A673 (cell line): Measurements from ENCODE around the gene FIGN. TPM values are rescaled to one million over a fixed set of nuclear protein-coding genes. Genes with fewer than 3 reads are reported as not detected.

ENCODE experiments used
- BruUV-seq: library from RNA; stranded (reverse); fragments of 400-500 nt; replicated peaks from 2 replicates; lab custom pipeline; 2021; lab: Mats Ljungman, UMichigan
- CTCF ChIA-PET: fragments of 300-600 bp; sonication (Branson Sonifier 250); formaldehyde crosslinking; loops from one replicate; lab custom pipeline; 2022; ENCODE audit warnings: antibody characterized with exemption; lab: Charles Lee
- POLR2A ChIA-PET: fragments of 300-600 bp; sonication (Branson Sonifier 250); formaldehyde crosslinking; loops from one replicate; lab custom pipeline; 2022; ENCODE audit warnings: antibody characterized with exemption; ENCODE audit not compliant: low non-redundant PET; lab: Charles Lee
- DNase-seq: peaks from one replicate; pipeline ENCODE4 v3.0.0-alpha.2; 2015; ENCODE audit warnings: low spot score
- H3K27ac ChIP-seq: fragments of 200-600 bp; sonication (generic); 2 replicates; pipeline ENCODE4 v1.5.1; 2016; ENCODE audit warnings: mixed run types, low read depth, mild to moderate bottlenecking, mixed read lengths, antibody characterized with exemption, low read length; ENCODE audit not compliant: poor library complexity, severe bottlenecking
- H3K27me3 ChIP-seq: fragments of 200-600 bp; sonication (generic); replicated peaks from 2 replicates; pipeline ENCODE4 v1.6.1; 2017; ENCODE audit warnings: mixed run types, low read depth, mild to moderate bottlenecking, mixed read lengths, antibody characterized with exemption, low read length; ENCODE audit not compliant: insufficient read depth, poor library complexity
- H3K36me3 ChIP-seq: fragments of 200-600 bp; sonication (generic); 2 replicates; pipeline ENCODE4 v1.6.1; 2016; ENCODE audit warnings: mixed run types, mild to moderate bottlenecking, mixed read lengths, antibody characterized with exemption, low read length; ENCODE audit not compliant: insufficient read depth, poor library complexity, severe bottlenecking
- H3K4me1 ChIP-seq: fragments of 200-600 bp; sonication (generic); 2 replicates; pipeline ENCODE4 v1.6.1; 2017; ENCODE audit warnings: mixed run types, mild to moderate bottlenecking, mixed read lengths, antibody characterized with exemption, low read length; ENCODE audit not compliant: insufficient read depth, poor library complexity, severe bottlenecking
- H3K4me3 ChIP-seq: fragments of 200-600 bp; sonication (generic); 2 replicates; pipeline ENCODE4 v1.5.1; 2016; ENCODE audit warnings: low read depth, mixed run types, mild to moderate bottlenecking, mixed read lengths, low read length; ENCODE audit not compliant: poor library complexity, severe bottlenecking
- H3K9me3 ChIP-seq: fragments of 200-600 bp; sonication (generic); 2 replicates; pipeline ENCODE4 v1.6.1; 2016; ENCODE audit warnings: mixed run types, low read depth, mild to moderate bottlenecking, mixed read lengths, antibody characterized with exemption, low read length; ENCODE audit not compliant: poor library complexity, severe bottlenecking
- EZH2 ChIP-seq: fragments of 200-600 bp; sonication (generic); IDR thresholded peaks from 2 replicates; pipeline ENCODE4 v1.6.1; 2017; ENCODE audit warnings: borderline replicate concordance, low read depth, mild to moderate bottlenecking, mixed read lengths, antibody characterized with exemption, low read length; ENCODE audit not compliant: poor library complexity, severe bottlenecking
- intact Hi-C: fragments of 100-400 bp; cut with micrococcal nuclease; formaldehyde crosslinking; loops from one replicate; pipeline ENCODE4 v1.10.0; 2022; ENCODE audit not compliant: unreplicated experiment
- total RNA-seq: library from RNA; stranded (reverse); gene quantifications from 2 replicates; pipeline ENCODE4 v1.2.3, GENCODE V29; 2021
- TF ChIP-seq, protein P1 (sequence below): fragments of 300-800, 200-600 bp; sonication (generic); conservative IDR thresholded peaks from 2 replicates; pipeline ENCODE4 v1.5.1; 2017; ENCODE audit warnings: low read depth, mild to moderate bottlenecking, antibody characterized with exemption, low read length, moderate library complexity, mixed read lengths

Gene FIGN
- total RNA-seq, 1 experiment from 2014 or later = 0.24 TPM

DNA sequence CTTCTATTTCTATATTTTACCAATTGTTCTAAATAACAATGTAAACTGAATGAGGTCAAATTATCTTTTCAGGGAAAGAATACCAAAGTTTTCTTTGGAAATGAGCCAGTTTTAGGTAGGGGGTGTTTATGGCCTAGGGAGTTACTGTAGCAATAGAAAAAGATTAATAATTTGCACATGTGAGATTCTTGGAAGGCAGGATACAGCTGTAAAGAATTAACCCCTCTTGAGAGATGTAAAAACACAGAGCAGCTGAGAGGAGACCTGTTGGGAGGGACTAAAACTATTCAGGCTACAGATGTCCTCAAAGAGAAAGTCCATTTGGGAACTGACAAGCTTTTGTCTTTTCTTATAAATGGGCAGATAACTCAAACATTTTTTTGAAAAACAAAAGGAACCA is 182.2 kb downstream of the FIGN start:
- CTCF ChIA-PET = no interaction called here
- intact Hi-C loops = no loop called here
- peak; percentile 9 for DNase-seq

DNA sequence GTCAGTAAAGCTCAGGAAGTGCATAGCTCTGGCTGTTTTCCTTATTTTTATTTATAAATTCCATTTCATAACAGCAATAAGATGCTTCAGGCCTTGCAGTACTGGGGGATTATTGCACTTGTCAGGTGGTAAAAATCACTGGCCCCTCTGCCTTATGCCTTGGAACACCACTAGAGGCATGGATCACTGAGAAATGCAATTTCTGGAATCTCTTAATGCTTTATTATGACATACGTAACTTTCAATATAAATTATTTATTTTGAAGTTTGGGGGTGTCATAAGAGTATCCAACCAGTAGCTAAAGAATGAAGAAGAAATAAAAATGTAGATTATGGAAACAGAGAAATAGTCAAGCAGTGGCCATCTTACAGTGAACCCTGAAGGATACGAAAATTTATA is 183.1 kb downstream of the FIGN start:
- CTCF ChIA-PET = no interaction called here
- intact Hi-C loops = no loop called here
- TF ChIP-seq, protein P1, sequence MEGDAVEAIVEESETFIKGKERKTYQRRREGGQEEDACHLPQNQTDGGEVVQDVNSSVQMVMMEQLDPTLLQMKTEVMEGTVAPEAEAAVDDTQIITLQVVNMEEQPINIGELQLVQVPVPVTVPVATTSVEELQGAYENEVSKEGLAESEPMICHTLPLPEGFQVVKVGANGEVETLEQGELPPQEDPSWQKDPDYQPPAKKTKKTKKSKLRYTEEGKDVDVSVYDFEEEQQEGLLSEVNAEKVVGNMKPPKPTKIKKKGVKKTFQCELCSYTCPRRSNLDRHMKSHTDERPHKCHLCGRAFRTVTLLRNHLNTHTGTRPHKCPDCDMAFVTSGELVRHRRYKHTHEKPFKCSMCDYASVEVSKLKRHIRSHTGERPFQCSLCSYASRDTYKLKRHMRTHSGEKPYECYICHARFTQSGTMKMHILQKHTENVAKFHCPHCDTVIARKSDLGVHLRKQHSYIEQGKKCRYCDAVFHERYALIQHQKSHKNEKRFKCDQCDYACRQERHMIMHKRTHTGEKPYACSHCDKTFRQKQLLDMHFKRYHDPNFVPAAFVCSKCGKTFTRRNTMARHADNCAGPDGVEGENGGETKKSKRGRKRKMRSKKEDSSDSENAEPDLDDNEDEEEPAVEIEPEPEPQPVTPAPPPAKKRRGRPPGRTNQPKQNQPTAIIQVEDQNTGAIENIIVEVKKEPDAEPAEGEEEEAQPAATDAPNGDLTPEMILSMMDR = no peak

More for the DNA sequence above, 182.2 kb downstream of the FIGN start:
- H3K27me3 ChIP-seq = no peaks in the 10 kb centered on the region
- H3K9me3 ChIP-seq = no peaks in the 10 kb centered on the region
- H3K36me3 ChIP-seq = no peaks in the 10 kb centered on the region
- no TSS peak for BruUV-seq
- no peak for TF ChIP-seq EZH2
- TF ChIP-seq, protein P1 = no peak
- H3K4me1 ChIP-seq = no peaks in the 10 kb centered on the region
- POLR2A ChIA-PET = interaction anchor here (0.6 kb wide), 1 partner anchor 50 kb away, joined by 6 read pairs; no protein-coding TSS in a partner anchor
- no peak overlapping the region for H3K4me3 ChIP-seq
- H3K27ac ChIP-seq = no peak overlapping the region

DNA sequence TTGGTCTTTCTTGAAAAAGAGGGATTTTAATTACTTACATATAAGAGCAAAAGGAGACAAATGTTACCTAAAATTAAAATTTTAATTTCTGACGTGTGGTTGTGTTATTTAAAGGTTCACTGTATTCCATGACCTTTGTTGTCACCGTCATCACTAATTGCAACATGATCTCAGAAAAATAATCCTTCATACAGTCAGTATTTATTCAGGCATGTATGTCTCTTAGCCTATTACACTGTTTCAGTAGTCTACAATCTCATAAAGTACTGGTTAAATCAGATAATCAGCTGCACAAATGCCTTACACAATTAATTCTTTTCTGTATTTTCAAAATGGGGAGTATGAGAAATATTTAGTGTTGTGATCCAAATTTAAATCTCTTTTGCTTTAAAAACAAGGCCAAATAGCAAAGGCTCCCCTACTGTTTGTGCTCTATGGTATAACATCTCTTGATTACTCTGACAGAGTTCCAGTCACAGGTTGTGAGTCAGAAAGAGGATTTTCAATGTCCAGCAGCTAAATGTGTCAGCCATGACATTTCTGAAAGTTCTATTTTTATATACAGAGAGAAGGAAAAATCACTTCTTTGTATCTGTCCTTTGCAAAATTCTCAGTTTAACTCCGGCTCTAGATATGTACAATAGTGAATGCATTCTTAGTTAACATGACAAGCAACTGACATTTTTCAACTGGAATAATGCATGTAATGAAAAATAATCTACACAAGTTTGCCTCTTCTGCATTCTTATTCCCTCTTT is 184.0 kb downstream of the FIGN start:
- no peak overlapping the region for H3K27ac ChIP-seq
- H3K27me3 ChIP-seq = no peaks in the 10 kb centered on the region
- H3K4me1 ChIP-seq = no peaks in the 10 kb centered on the region
- no peak overlapping the region for H3K4me3 ChIP-seq
- no peaks in the 10 kb centered on the region for H3K36me3 ChIP-seq
- no peaks in the 10 kb centered on the region for H3K9me3 ChIP-seq
- CTCF ChIA-PET = no interaction called here
- intact Hi-C loops = no loop called here
- no TSS peak for BruUV-seq
- POLR2A ChIA-PET = no interaction called here
- no peak for DNase-seq
- no peak for TF ChIP-seq EZH2
- TF ChIP-seq, protein P1 = no peak

More for the DNA sequence above, 183.1 kb downstream of the FIGN start:
- H3K27me3 ChIP-seq = no peaks in the 10 kb centered on the region
- H3K4me3 ChIP-seq = no peak overlapping the region
- no peak overlapping the region for H3K27ac ChIP-seq
- DNase-seq = no peak
- POLR2A ChIA-PET = no interaction called here
- no peaks in the 10 kb centered on the region for H3K4me1 ChIP-seq
- H3K36me3 ChIP-seq = no peaks in the 10 kb centered on the region
- BruUV-seq = no TSS peak
- H3K9me3 ChIP-seq = no peaks in the 10 kb centered on the region
